Measurements from ENCODE around the gene NAA20.
A peak's percentile ranks its signal among the peaks of the same experiment; 100 is the strongest.

NAA20 gene

GRCh38 chr20:20076297-20077065 lies 59.3 kb downstream of the NAA20 start:
- DNase-seq (ENCODE audit: low spot score): peak; percentile 90

GRCh38 chr20:20078041-20078440 lies 60.9 kb downstream of the NAA20 start:
- no peak for DNase-seq (ENCODE audit: low spot score)

GRCh38 chr20:20079102-20079784 lies 62.1 kb downstream of the NAA20 start:
- no peak for DNase-seq (ENCODE audit: low spot score)

Data from putamen (tissue), 1 donor.